HFFc6 (cell line): ENCODE results near the gene WDR33. TPM values are rescaled to one million over a fixed set of nuclear protein-coding genes. Genes with fewer than 3 reads are reported as not detected.
A peak's percentile ranks its signal among the peaks of the same experiment; 100 is the strongest.
"Not testable (repeated sequence)": the region's sequence is repeated elsewhere in the genome, so short reads cannot be mapped to it uniquely, and the experiment has no call there.

Source experiments
- DNase-seq: peaks from one replicate; pipeline ENCODE4 v3.0.0-alpha.2; 2018
- H3K27ac Mint-ChIP-seq: 2 replicates; pipeline ENCODE4 v1.8.0; 2020; ENCODE audit warnings: mild to moderate bottlenecking, mixed read lengths
- H3K27me3 Mint-ChIP-seq: 2 replicates; pipeline ENCODE4 v1.8.0; 2021; ENCODE audit warnings: mild to moderate bottlenecking, moderate library complexity, mixed read lengths; ENCODE audit not compliant: insufficient read depth
- H3K36me3 Mint-ChIP-seq: 2 replicates; pipeline ENCODE4 v1.8.0; 2021; ENCODE audit warnings: low read depth, mixed read lengths
- H3K4me1 Mint-ChIP-seq: 2 replicates; pipeline ENCODE4 v1.8.0; 2020; ENCODE audit warnings: low read depth, mixed read lengths
- H3K4me3 Mint-ChIP-seq: 2 replicates; pipeline ENCODE4 v1.8.0; 2020; ENCODE audit warnings: mild to moderate bottlenecking, moderate library complexity, mixed read lengths
- H3K9me3 Mint-ChIP-seq: 2 replicates; pipeline ENCODE4 v1.8.0; 2020; ENCODE audit warnings: mild to moderate bottlenecking, mixed read lengths
- CTCF ChIP-seq: fragments of 200-600 bp; sonication (generic); IDR thresholded peaks from 2 replicates; pipeline ENCODE4 v1.5.0; 2021; ENCODE audit warnings: antibody characterized with exemption, mild to moderate bottlenecking
- total RNA-seq, 6 experiments: library from RNA; stranded (reverse); fragmentation: NEBNext Ultra II Directional; extraction: Animal tissue kit (Norgen Biotek cat#: 25700); gene quantifications; 2 replicates in 1 of 6; 3 replicates in 5 of 6; pipeline ENCODE4 v1.2.3, GENCODE V29; 2021

WDR33 gene
- total RNA-seq, 6 experiments from 2014 or later, result 36.3 to 40.1 (median 39.4) TPM

- H3K4me3 Mint-ChIP-seq, result peak overlapping the region; percentile 67
- H3K4me1 Mint-ChIP-seq, result peaks cover 48% of the 10 kb centered on the region
- peaks cover 25% of the 10 kb centered on the region for H3K36me3 Mint-ChIP-seq
- H3K27me3 Mint-ChIP-seq, result peaks cover 4% of the 10 kb centered on the region; the same call in 1 of the 2 replicates
- no peak for DNase-seq
- no peak for TF ChIP-seq CTCF
- H3K27ac Mint-ChIP-seq, result peak overlapping the region; percentile 31; the same call in 1 of the 2 replicates
- no peaks in the 10 kb centered on the region for H3K9me3 Mint-ChIP-seq
Measured at GRCh38 chr2:127807678-127808353, 3.2 kb downstream of the WDR33 start.

GRCh38 chr2:127806860-127807259 is 4.1 kb downstream of the WDR33 start:
- H3K9me3 Mint-ChIP-seq, DNase-seq, H3K4me3 Mint-ChIP-seq, H3K27ac Mint-ChIP-seq, H3K27me3 Mint-ChIP-seq: not testable (repeated sequence)
- Mint-ChIP-seq H3K36me3 (peaks cover 25% of the 10 kb centered on the region), H3K4me1 (peaks cover 48% of the 10 kb centered on the region)

GRCh38 chr2:127805491-127805890 is 5.5 kb downstream of the WDR33 start:
- peaks cover 45% of the 10 kb centered on the region for H3K4me1 Mint-ChIP-seq
- H3K36me3 Mint-ChIP-seq, result peaks cover 24% of the 10 kb centered on the region
- H3K27ac Mint-ChIP-seq, result no peak overlapping the region
- H3K27me3 Mint-ChIP-seq, result no peaks in the 10 kb centered on the region; the same call in 1 of the 2 replicates
- TF ChIP-seq CTCF, result no peak
- H3K9me3 Mint-ChIP-seq, result no peaks in the 10 kb centered on the region
- no peak for DNase-seq
- H3K4me3 Mint-ChIP-seq, result no peak overlapping the region

- H3K36me3 Mint-ChIP-seq, result peaks cover 8% of the 10 kb centered on the region; the same call in 1 of the 2 replicates
- DNase-seq, result no peak
- H3K4me1 Mint-ChIP-seq, result peaks cover 18% of the 10 kb centered on the region
- H3K4me3 Mint-ChIP-seq, result no peak overlapping the region
- no peaks in the 10 kb centered on the region for H3K9me3 Mint-ChIP-seq
- H3K27me3 Mint-ChIP-seq, result no peaks in the 10 kb centered on the region
- TF ChIP-seq CTCF, result no peak
- no peak overlapping the region for H3K27ac Mint-ChIP-seq
Measured at GRCh38 chr2:127799926-127800325, 11.0 kb downstream of the WDR33 start.

GRCh38 chr2:127796389-127796788 is 14.6 kb downstream of the WDR33 start:
- Mint-ChIP-seq H3K36me3 (peaks cover 3% of the 10 kb centered on the region; the same call in 1 of the 2 replicates), H3K27ac (no peak overlapping the region), H3K4me3 (no peak overlapping the region), H3K9me3 (no peaks in the 10 kb centered on the region), H3K4me1 (peaks cover 11% of the 10 kb centered on the region), H3K27me3 (no peaks in the 10 kb centered on the region)
- TF ChIP-seq CTCF, result no peak
- no peak for DNase-seq

GRCh38 chr2:127794901-127795300 is 16.1 kb downstream of the WDR33 start:
- not testable (repeated sequence) for H3K4me3 Mint-ChIP-seq, H3K9me3 Mint-ChIP-seq, DNase-seq, H3K27ac Mint-ChIP-seq, H3K36me3 Mint-ChIP-seq, H3K27me3 Mint-ChIP-seq
- peaks cover 12% of the 10 kb centered on the region for H3K4me1 Mint-ChIP-seq
